Breast epithelium (tissue), 3 donors: ENCODE data around the gene FNIP2.
"Not testable (repeated sequence)": the region's sequence is repeated elsewhere in the genome, so short reads cannot be mapped to it uniquely, and the experiment has no call there.

Experiments
- POLR2A ChIP-seq: fragments of 450-650 bp; IDR thresholded peaks from one replicate; pipeline ENCODE4 v1.6.1; 2016; ENCODE audit warnings: antibody characterized with exemption, mild to moderate bottlenecking, moderate library complexity
- POLR2AphosphoS5 ChIP-seq, 3 donors: sonication (generic); formaldehyde crosslinking; IDR thresholded peaks; one replicate each; pipeline ENCODE4 v1.6.1; 2017; ENCODE audit warnings: antibody characterized with exemption in 3 of 3
- TF ChIP-seq, protein P1 (sequence below), 3 donors: fragments of 450-650 bp; IDR thresholded peaks; one replicate each; pipeline ENCODE4 v1.5.1; 2016 to 2017; ENCODE audit warnings: antibody characterized with exemption in 3 of 3, mild to moderate bottlenecking in 3 of 3, moderate library complexity in 3 of 3

DNA sequence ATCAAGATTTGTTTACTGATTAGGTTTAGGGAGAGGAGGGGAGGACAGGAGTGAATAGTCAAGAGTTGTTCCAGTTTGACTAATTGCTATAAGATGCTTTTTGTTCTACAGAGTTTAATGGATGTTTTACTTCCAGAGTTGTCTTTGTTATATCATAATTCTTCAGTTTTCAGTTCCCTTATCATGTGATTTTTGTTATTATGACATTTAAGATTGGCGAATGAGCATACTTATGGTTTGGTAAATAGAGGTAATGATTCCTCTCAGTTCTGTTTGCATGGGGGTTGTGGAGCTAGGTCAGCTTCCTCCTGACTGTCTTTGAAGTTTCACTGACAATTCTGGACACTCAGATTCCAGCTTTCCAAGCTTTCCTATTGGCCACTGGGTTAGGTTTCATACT lies 24.6 kb downstream of the FNIP2 start:
- TF ChIP-seq, protein P1, sequence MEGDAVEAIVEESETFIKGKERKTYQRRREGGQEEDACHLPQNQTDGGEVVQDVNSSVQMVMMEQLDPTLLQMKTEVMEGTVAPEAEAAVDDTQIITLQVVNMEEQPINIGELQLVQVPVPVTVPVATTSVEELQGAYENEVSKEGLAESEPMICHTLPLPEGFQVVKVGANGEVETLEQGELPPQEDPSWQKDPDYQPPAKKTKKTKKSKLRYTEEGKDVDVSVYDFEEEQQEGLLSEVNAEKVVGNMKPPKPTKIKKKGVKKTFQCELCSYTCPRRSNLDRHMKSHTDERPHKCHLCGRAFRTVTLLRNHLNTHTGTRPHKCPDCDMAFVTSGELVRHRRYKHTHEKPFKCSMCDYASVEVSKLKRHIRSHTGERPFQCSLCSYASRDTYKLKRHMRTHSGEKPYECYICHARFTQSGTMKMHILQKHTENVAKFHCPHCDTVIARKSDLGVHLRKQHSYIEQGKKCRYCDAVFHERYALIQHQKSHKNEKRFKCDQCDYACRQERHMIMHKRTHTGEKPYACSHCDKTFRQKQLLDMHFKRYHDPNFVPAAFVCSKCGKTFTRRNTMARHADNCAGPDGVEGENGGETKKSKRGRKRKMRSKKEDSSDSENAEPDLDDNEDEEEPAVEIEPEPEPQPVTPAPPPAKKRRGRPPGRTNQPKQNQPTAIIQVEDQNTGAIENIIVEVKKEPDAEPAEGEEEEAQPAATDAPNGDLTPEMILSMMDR (IDR thresholded peaks at IDR 0.05) = not testable (repeated sequence)
- not testable (repeated sequence) for TF ChIP-seq POLR2AphosphoS5 (IDR thresholded peaks at IDR 0.05); POLR2A
